MM.1S (cell line): ENCODE data around the gene PSD.

Experiments
- DNase-seq: peaks from one replicate; pipeline ENCODE4 v3.0.0-alpha.2; 2015
- H2AFZ ChIP-seq: fragments of 300-600 bp; sonication (generic); 2 replicates; pipeline ENCODE4 v1.6.0; 2016; ENCODE audit warnings: antibody characterized with exemption, low read length
- H3F3A ChIP-seq: fragments of 300-600 bp; sonication (generic); 2 replicates; pipeline ENCODE4 v1.6.1; 2016; ENCODE audit warnings: mild to moderate bottlenecking, antibody characterized with exemption, low read length, moderate library complexity, mixed read lengths; ENCODE audit not compliant: insufficient read depth
- H3K27ac ChIP-seq: fragments of 300-600 bp; sonication (generic); 2 replicates; pipeline ENCODE4 v1.5.1; 2016; ENCODE audit warnings: mild to moderate bottlenecking, low read length
- H3K27me3 ChIP-seq: fragments of 300-600 bp; sonication (generic); replicated peaks from 2 replicates; pipeline ENCODE4 v1.6.0; 2016; ENCODE audit warnings: low read length; ENCODE audit not compliant: insufficient read depth
- H3K36me3 ChIP-seq: fragments of 300-600 bp; sonication (generic); replicated peaks from 2 replicates; pipeline ENCODE4 v1.6.1; 2016; ENCODE audit warnings: mild to moderate bottlenecking, low read length, mixed read lengths; ENCODE audit not compliant: insufficient read depth
- H3K4me1 ChIP-seq: fragments of 300-600 bp; sonication (generic); 2 replicates; pipeline ENCODE4 v1.6.1; 2016; ENCODE audit warnings: low read length, mixed read lengths
- H3K4me2 ChIP-seq: fragments of 300-600 bp; sonication (generic); 2 replicates; pipeline ENCODE4 v1.6.0; 2016; ENCODE audit warnings: low read depth, low read length
- H3K4me3 ChIP-seq: fragments of 300-600 bp; sonication (generic); 2 replicates; pipeline ENCODE4 v1.5.1; 2016; ENCODE audit warnings: low read length, mixed read lengths
- H3K79me2 ChIP-seq: fragments of 300-600 bp; sonication (generic); 2 replicates; pipeline ENCODE4 v1.6.1; 2016; ENCODE audit warnings: mixed run types, low read length, mixed read lengths
- H3K9ac ChIP-seq: fragments of 300-600 bp; sonication (generic); 2 replicates; pipeline ENCODE4 v1.6.1; 2016; ENCODE audit warnings: low read length, mixed read lengths
- H3K9me2 ChIP-seq: fragments of 300-600 bp; sonication (generic); replicated peaks from 2 replicates; pipeline ENCODE4 v1.6.1; 2016; ENCODE audit warnings: mild to moderate bottlenecking, low read length, mixed read lengths; ENCODE audit not compliant: insufficient read depth
- H3K9me3 ChIP-seq: fragments of 300-600 bp; sonication (generic); replicated peaks from 2 replicates; pipeline ENCODE4 v1.6.1; 2016; ENCODE audit warnings: mild to moderate bottlenecking, low read length, mixed read lengths; ENCODE audit not compliant: insufficient read depth
- H4K20me1 ChIP-seq: fragments of 300-600 bp; sonication (generic); 2 replicates; pipeline ENCODE4 v1.6.1; 2016; ENCODE audit warnings: mild to moderate bottlenecking, low read length, moderate library complexity, mixed read lengths; ENCODE audit not compliant: insufficient read depth
- CTCF ChIP-seq: fragments of 300-600 bp; sonication (generic); IDR thresholded peaks from 2 replicates; pipeline ENCODE4 v1.5.1; 2016; ENCODE audit warnings: antibody characterized with exemption, low read length, mixed read lengths
- EZH2 ChIP-seq: fragments of 300-600 bp; sonication (generic); optimal IDR thresholded peaks from 2 replicates; pipeline ENCODE3; 2017; ENCODE audit warnings: low read depth, mild to moderate bottlenecking, antibody characterized with exemption, low read length, mixed read lengths
- EZH2phosphoT487 ChIP-seq: fragments of 300-600 bp; sonication (generic); IDR thresholded peaks from 2 replicates; pipeline ENCODE4 v1.6.1; 2018; ENCODE audit warnings: antibody characterized with exemption, low read length

PSD gene

DNA sequence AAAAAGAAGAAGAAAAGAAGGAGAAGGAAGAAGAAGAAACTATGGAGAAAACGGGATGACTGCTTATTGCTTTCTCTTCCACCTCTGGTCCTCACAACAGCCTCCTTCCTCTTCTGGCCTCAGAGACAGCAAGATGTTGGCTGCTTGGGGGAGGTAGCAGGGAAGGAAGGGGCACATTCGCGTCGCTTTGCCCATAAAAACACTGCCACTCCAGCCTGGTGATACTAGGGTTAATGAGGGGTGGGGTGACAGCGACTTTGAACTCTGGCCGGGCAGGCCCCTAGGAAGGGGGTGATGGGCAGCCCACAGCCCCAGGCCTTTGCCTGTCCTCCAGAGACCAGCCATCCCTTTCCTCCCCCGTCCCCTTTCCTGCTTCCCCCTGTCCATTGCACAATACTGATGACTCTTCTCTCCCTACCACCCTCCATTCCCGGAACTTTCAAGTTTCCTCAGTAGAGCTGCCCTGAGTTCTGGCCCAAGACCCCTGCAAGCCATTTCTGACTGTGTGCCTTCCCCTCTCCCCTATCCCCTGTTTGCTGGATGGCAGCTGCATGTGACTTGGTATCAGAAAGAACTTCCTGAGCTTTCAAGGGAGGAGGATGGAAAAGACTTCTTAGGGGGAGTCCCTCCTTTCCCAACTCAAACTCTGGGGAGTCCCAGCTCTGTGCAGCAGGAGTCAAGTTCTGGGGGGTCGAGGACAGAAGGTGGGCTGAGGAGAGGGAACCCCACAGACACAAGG is 16.0 kb upstream of the PSD start:
- Histone ChIP-seq H3K27me3 (peaks cover 19% of the 10 kb centered on the region), H2AFZ (no peak overlapping the region), H3K4me1 (peaks cover 11% of the 10 kb centered on the region; the same call in 1 of the 2 replicates), H3K4me2 (no peak overlapping the region), H4K20me1 (no peaks in the 10 kb centered on the region), H3K4me3 (no peak overlapping the region), H3K79me2 (peaks cover 16% of the 10 kb centered on the region), H3K27ac (no peak overlapping the region), H3K9me2 (no peaks in the 10 kb centered on the region), H3K9me3 (no peaks in the 10 kb centered on the region), H3K9ac (no peak overlapping the region), H3F3A (peaks cover 10% of the 10 kb centered on the region; the same call in 1 of the 2 replicates), H3K36me3 (no peaks in the 10 kb centered on the region)
- TF ChIP-seq CTCF (no peak), EZH2phosphoT487 (no peak), EZH2 (no peak)
- no peak for DNase-seq

GRCh38 chr10:102433619-102434046 is 15.0 kb upstream of the PSD start:
- no peak overlapping the region for H3K9ac ChIP-seq
- no peaks in the 10 kb centered on the region for H4K20me1 ChIP-seq
- H3K9me2 ChIP-seq, result no peaks in the 10 kb centered on the region
- no peaks in the 10 kb centered on the region for H3K9me3 ChIP-seq
- no peak for DNase-seq
- H3K36me3 ChIP-seq, result no peaks in the 10 kb centered on the region
- no peak overlapping the region for H3K27ac ChIP-seq
- H2AFZ ChIP-seq, result no peak overlapping the region
- no peak for TF ChIP-seq CTCF
- no peak for TF ChIP-seq EZH2phosphoT487
- H3K4me2 ChIP-seq, result peak overlapping the region; percentile 79; the same call in 1 of the 2 replicates
- peaks cover 11% of the 10 kb centered on the region; the same call in 1 of the 2 replicates for H3K4me1 ChIP-seq
- peaks cover 10% of the 10 kb centered on the region; the same call in 1 of the 2 replicates for H3F3A ChIP-seq
- H3K27me3 ChIP-seq, result peaks cover 19% of the 10 kb centered on the region
- no peak overlapping the region for H3K4me3 ChIP-seq
- H3K79me2 ChIP-seq, result peaks cover 16% of the 10 kb centered on the region

- H3K9me3 ChIP-seq, result no peaks in the 10 kb centered on the region
- TF ChIP-seq EZH2phosphoT487 (no peak), EZH2 (no peak), CTCF (no peak)
- H4K20me1 ChIP-seq, result no peaks in the 10 kb centered on the region
- H3K27ac ChIP-seq, result peak within 1 kb of the TSS; percentile 15; the same call in 1 of the 2 replicates
- peak within 1 kb of the TSS; percentile 79 for H3K4me2 ChIP-seq
- DNase-seq, result peak; percentile 96
- H3K27me3 ChIP-seq, result peaks cover 19% of the 10 kb centered on the region
- peak within 1 kb of the TSS; percentile 93 for H2AFZ ChIP-seq
- peaks cover 10% of the 10 kb centered on the region; the same call in 1 of the 2 replicates for H3F3A ChIP-seq
- H3K4me3 ChIP-seq, result peak within 1 kb of the TSS; percentile 97
- H3K79me2 ChIP-seq, result peaks cover 16% of the 10 kb centered on the region
- H3K9ac ChIP-seq, result peak within 1 kb of the TSS; percentile 86
- H3K4me1 ChIP-seq, result peaks cover 11% of the 10 kb centered on the region; the same call in 1 of the 2 replicates
- no peaks in the 10 kb centered on the region for H3K36me3 ChIP-seq
- H3K9me2 ChIP-seq, result no peaks in the 10 kb centered on the region
Observed at GRCh38 chr10:102432162-102432950, 13.8 kb upstream of the PSD start, which contains the start of gene CUEDC2. TSS of gene CUEDC2 (minus strand) at chr10:102432574. CDS start at chr10:102425188, 7,386 bp downstream.
